H1 (cell line): Measurements from ENCODE around the gene KCNJ10. TPM values are rescaled to one million over a fixed set of nuclear protein-coding genes. Genes with fewer than 3 reads are reported as not detected.

Experiments used
- CTCF ChIA-PET: fragments of 300-600 bp; sonication (Branson Sonifier 250); formaldehyde crosslinking; loops from one replicate; lab custom pipeline; 2021; ENCODE audit not compliant: partially characterized antibody; lab: Charles Lee
- POLR2A ChIA-PET: fragments of 300-600 bp; sonication (Branson Sonifier 250); formaldehyde crosslinking; loops from one replicate; lab custom pipeline; 2021; ENCODE audit warnings: inconsistent platforms; ENCODE audit not compliant: partially characterized antibody; lab: Charles Lee
- DNase-seq, 2 experiments: peaks; one replicate each; pipeline versions ENCODE4 v3.0.0 to v3.0.0-alpha.2; 2010 to 2022; ENCODE audit warnings: low spot score in 2 of 2, low read depth in 1 of 2, mixed read lengths in 1 of 2
- FAIRE-seq: peaks from 2 replicates; lab custom pipeline; 2011; peaks lifted over from hg19 to GRCh38; lab: Jason Lieb, UNC
- H2AFZ ChIP-seq: 2 replicates; pipeline ENCODE4 v1.8.1; 2012; ENCODE audit warnings: low read length, inconsistent platforms
- H2AK5ac ChIP-seq: 2 replicates; pipeline ENCODE4 v1.6.1; 2013; ENCODE audit warnings: low read depth, low read length
- H2BK120ac ChIP-seq: replicated peaks from 2 replicates; pipeline ENCODE3; 2013; ENCODE audit warnings: low read depth, low read length, inconsistent platforms
- H2BK12ac ChIP-seq: 2 replicates; pipeline ENCODE4 v1.6.1; 2013; ENCODE audit warnings: low read depth, low read length
- H2BK15ac ChIP-seq: 2 replicates; pipeline ENCODE4 v1.6.1; 2013; ENCODE audit warnings: low read length
- H2BK20ac ChIP-seq: 2 replicates; pipeline ENCODE4 v1.6.1; 2013; ENCODE audit warnings: low read length
- H2BK5ac ChIP-seq: 2 replicates; pipeline ENCODE4 v1.6.1; 2013; ENCODE audit warnings: low read depth, low read length
- H3K14ac ChIP-seq: 2 replicates; pipeline ENCODE4 v1.6.1; 2013; ENCODE audit warnings: inconsistent platforms; ENCODE audit not compliant: insufficient read length
- H3K18ac ChIP-seq: 2 replicates; pipeline ENCODE4 v1.6.1; 2013; ENCODE audit warnings: low read length; ENCODE audit errors: extremely low read depth
- H3K23ac ChIP-seq: 2 replicates; pipeline ENCODE4 v1.6.1; 2013; ENCODE audit warnings: inconsistent platforms; ENCODE audit not compliant: insufficient read length
- H3K23me2 ChIP-seq: 2 replicates; pipeline ENCODE4 v1.6.1; 2013; ENCODE audit warnings: low read depth, low read length
- H3K27ac ChIP-seq: 2 replicates; pipeline ENCODE4 v1.6.1; 2011; ENCODE audit warnings: low read depth, low read length, inconsistent platforms
- H3K27me3 ChIP-seq, 4 experiments: replicated peaks in 1 of 4; 1 replicate in 1 of 4; 2 replicates in 3 of 4; pipeline versions ENCODE4 v1.6.1 to v1.8.1; 2011 to 2013; ENCODE audit warnings: low read length in 3 of 4, mild to moderate bottlenecking in 3 of 4, inconsistent platforms in 2 of 4, mixed read lengths in 2 of 4, moderate library complexity in 1 of 4; ENCODE audit not compliant: control insufficient read depth in 3 of 4, insufficient read depth in 3 of 4; ENCODE audit errors: extremely low read depth in 1 of 4
- H3K36me3 ChIP-seq, 4 experiments: 2 replicates each; pipeline versions ENCODE4 v1.6.1 to v1.8.1; 2011 to 2013; ENCODE audit warnings: mild to moderate bottlenecking in 4 of 4, low read length in 3 of 4, moderate library complexity in 2 of 4, control low read depth in 1 of 4, inconsistent platforms in 1 of 4; ENCODE audit not compliant: insufficient read depth in 4 of 4, control insufficient read depth in 2 of 4
- H3K4ac ChIP-seq: replicated peaks from 2 replicates; pipeline ENCODE3; 2013; ENCODE audit warnings: low read length, low read depth, mixed read lengths, inconsistent platforms; ENCODE audit not compliant: insufficient read length
- H3K4me1 ChIP-seq, 4 experiments: replicated peaks in 1 of 4; 1 replicate in 1 of 4; 2 replicates in 3 of 4; pipeline versions ENCODE4 v1.6.1 to v1.8.1; 2011 to 2013; ENCODE audit warnings: low read length in 3 of 4, inconsistent platforms in 2 of 4, mixed read lengths in 1 of 4; ENCODE audit not compliant: insufficient read depth in 4 of 4, control insufficient read depth in 3 of 4
- H3K4me2 ChIP-seq, 2 experiments: 2 replicates each; pipeline versions ENCODE4 v1.6.1 to v1.8.1; 2011 to 2013; ENCODE audit warnings: low read depth in 2 of 2, low read length in 2 of 2, control low read depth in 1 of 2, inconsistent platforms in 1 of 2, mild to moderate bottlenecking in 1 of 2; ENCODE audit not compliant: insufficient read depth in 1 of 2
- H3K4me3 ChIP-seq, 4 experiments: fragments of 200-600, 300-600 bp in 1 of 4; sonication (generic), shearing (Covaris generic), sonication (Bioruptor Twin) in 1 of 4; 2 replicates each; pipeline versions ENCODE4 v1.5.1 to v1.8.1; 2011 to 2016; ENCODE audit warnings: low read length in 4 of 4, low read depth in 3 of 4, control low read depth in 2 of 4, inconsistent platforms in 2 of 4, mild to moderate bottlenecking in 2 of 4, mixed read lengths in 1 of 4, moderate library complexity in 1 of 4; ENCODE audit not compliant: insufficient read depth in 2 of 4; ENCODE audit errors: extremely low read depth in 1 of 4
- H3K56ac ChIP-seq: replicated peaks from 2 replicates; pipeline ENCODE3; 2013; ENCODE audit warnings: low read depth, mild to moderate bottlenecking, mixed read lengths, low read length, inconsistent platforms; ENCODE audit not compliant: insufficient read length
- H3K79me1 ChIP-seq: 2 replicates; pipeline ENCODE4 v1.6.1; 2013; ENCODE audit warnings: low read depth, low read length, control low read depth
- H3K79me2 ChIP-seq, 2 experiments: 2 replicates each; pipeline versions ENCODE4 v1.6.1 to v1.8.1; 2012 to 2013; ENCODE audit warnings: low read length in 2 of 2, mild to moderate bottlenecking in 2 of 2, inconsistent platforms in 1 of 2; ENCODE audit not compliant: insufficient read depth in 2 of 2, control insufficient read depth in 1 of 2
- H3K9ac ChIP-seq, 4 experiments: replicated peaks in 1 of 4; 1 replicate in 1 of 4; 2 replicates in 3 of 4; pipeline versions ENCODE4 v1.6.1 to v1.8.1; 2011 to 2013; ENCODE audit warnings: low read depth in 3 of 4, low read length in 3 of 4, control low read depth in 2 of 4, mild to moderate bottlenecking in 2 of 4, moderate library complexity in 2 of 4, inconsistent platforms in 1 of 4; ENCODE audit errors: extremely low read depth in 1 of 4
- H3K9me3 ChIP-seq, 2 experiments: 2 replicates each; pipeline versions ENCODE4 v1.6.1 to v1.8.1; 2012 to 2013; ENCODE audit warnings: mild to moderate bottlenecking in 2 of 2, moderate library complexity in 2 of 2, control low read depth in 1 of 2, inconsistent platforms in 1 of 2, low read depth in 1 of 2, low read length in 1 of 2, mixed read lengths in 1 of 2; ENCODE audit not compliant: insufficient read depth in 2 of 2
- H4K20me1 ChIP-seq, 2 experiments: replicated peaks in 1 of 2; 2 replicates each; pipeline versions ENCODE3 to v1.8.1; 2011 to 2013; ENCODE audit warnings: inconsistent platforms in 2 of 2, low read length in 2 of 2, mild to moderate bottlenecking in 1 of 2; ENCODE audit not compliant: insufficient read depth in 2 of 2, control insufficient read depth in 1 of 2
- H4K5ac ChIP-seq: 2 replicates; pipeline ENCODE4 v1.6.1; 2013; ENCODE audit warnings: low read length, low read depth, mixed read lengths, inconsistent platforms; ENCODE audit not compliant: insufficient read length
- H4K8ac ChIP-seq: 2 replicates; pipeline ENCODE4 v1.8.0; 2013; ENCODE audit warnings: mild to moderate bottlenecking, moderate library complexity, low read length, inconsistent platforms; ENCODE audit not compliant: insufficient read depth; ENCODE audit errors: extremely low read depth
- H4K91ac ChIP-seq: replicated peaks from 2 replicates; pipeline ENCODE3; 2013; ENCODE audit warnings: low read length, mixed read lengths, inconsistent platforms; ENCODE audit not compliant: insufficient read length
- BCL11A ChIP-seq, 2 experiments: IDR thresholded peaks; one replicate each; pipeline ENCODE4 v1.6.1; 2011; ENCODE audit warnings: low read depth in 2 of 2, low read length in 2 of 2, mild to moderate bottlenecking in 2 of 2
- E2F6 ChIP-seq: IDR thresholded peaks from 2 replicates; pipeline ENCODE4 v1.6.1; 2012; ENCODE audit warnings: inconsistent platforms
- EP300 ChIP-seq, 2 experiments: IDR thresholded peaks; 1 replicate in 1 of 2; 2 replicates in 1 of 2; pipeline ENCODE4 v1.6.1; 2011 to 2012; ENCODE audit warnings: low read depth in 2 of 2, low read length in 2 of 2, mild to moderate bottlenecking in 2 of 2, borderline replicate concordance in 1 of 2, inconsistent platforms in 1 of 2, moderate library complexity in 1 of 2
- GTF2F1 ChIP-seq: IDR thresholded peaks from 2 replicates; pipeline ENCODE4 v1.6.1; 2012; ENCODE audit warnings: low read depth, low read length, improper control_type of control experiment, borderline replicate concordance
- POU5F1 ChIP-seq: IDR thresholded peaks from 2 replicates; pipeline ENCODE4 v1.6.1; 2011; ENCODE audit warnings: low read depth, mild to moderate bottlenecking, low read length, moderate library complexity
- RFX5 ChIP-seq: IDR thresholded peaks from 2 replicates; pipeline ENCODE4 v1.6.1; 2011; ENCODE audit warnings: low read depth, low read length, improper control_type of control experiment, borderline replicate concordance
- ZNF274 ChIP-seq: IDR thresholded peaks from 2 replicates; pipeline ENCODE4 v1.7.0; 2012; ENCODE audit warnings: low read length, borderline replicate concordance; ENCODE audit errors: extremely low read depth
- WGBS, 2 experiments: shearing (Covaris generic) in 1 of 2; methylation state at CpG; one replicate each; pipeline versions ENCODE4 v1.1.6 to v1.1.7; 2013 to 2015; ENCODE audit warnings: low lambda C conversion rate in 2 of 2, mixed read lengths in 2 of 2, inconsistent platforms in 1 of 2, low coverage in 1 of 2, missing lambda C conversion rate in 1 of 2; ENCODE audit not compliant: insufficient replicate concordance in 2 of 2, insufficient coverage in 1 of 2, insufficient read length in 1 of 2; ENCODE audit errors: extremely low coverage in 1 of 2, missing lambda C conversion rate in 1 of 2; 5-methylcytosine and 5-hydroxymethylcytosine counted together
- polyA plus RNA-seq, 7 experiments: library from polyadenylated mRNA; depleted of rRNA in 3 of 7; stranded (reverse) in 5 of 7; unstranded in 2 of 7; fragments of >200 nt in 5 of 7; fragments of 200-250 nt in 2 of 7; gene quantifications; 1 replicate in 5 of 7; 2 replicates in 1 of 7; 4 replicates in 1 of 7; pipeline versions ENCODE4 v1.2.1 to v1.2.3, GENCODE V29; 2011 to 2013; ENCODE audit warnings: missing spikeins in 2 of 7, mixed read lengths in 2 of 7
- total RNA-seq: library from RNA; stranded (reverse); fragmentation: NEBNext Ultra II Directional; extraction: Animal tissue kit (Norgen Biotek cat#: 25700); gene quantifications from 2 replicates; pipeline ENCODE4 v1.2.1, GENCODE V29; 2021

The KCNJ10 gene
- total and polyA plus RNA-seq, 2 of the 8 experiments (the other 6 are each of a cell fraction or from before 2014, with no cell fraction given) = 1.7 to 2.4 TPM

GRCh38 chr1:159974350-159974965 is 95.5 kb downstream of the KCNJ10 start:
- H3K56ac ChIP-seq = no peak overlapping the region
- H3K4ac ChIP-seq = no peak overlapping the region
- no peak overlapping the region for H3K27ac ChIP-seq
- H4K91ac ChIP-seq = no peak overlapping the region
- H3K79me2 ChIP-seq = no peaks in the 10 kb centered on the region
- no peaks in the 10 kb centered on the region for H3K36me3 ChIP-seq
- no peak overlapping the region for H3K9ac ChIP-seq
- H3K4me1 ChIP-seq = no peaks in the 10 kb centered on the region
- H3K9me3 ChIP-seq = no peaks in the 10 kb centered on the region
- no peak for DNase-seq
- H3K79me1 ChIP-seq = no peaks in the 10 kb centered on the region; the same call in 1 of the 2 replicates
- H3K23ac ChIP-seq = no peak overlapping the region
- H2BK5ac ChIP-seq = no peak overlapping the region
- H2BK15ac ChIP-seq = no peak overlapping the region
- ChIA-PET POLR2A (interaction anchor here (0.6 to 2.0 kb wide), 2 partner anchors 29 to 196 kb away, joined by 3 to 7 read pairs; partner anchors contain the start of gene IGSF9), CTCF (interaction anchor here (0.6 kb wide), 1 partner anchor 33 kb away, joined by 3 read pairs; no protein-coding TSS in a partner anchor)
- 86% methylated on average over 7 of the region's 7 CpGs; no CpG with 5 or more reads in 1 of the 2 experiments for WGBS, 2 experiments
- H4K8ac ChIP-seq = no peak overlapping the region; the same call in 1 of the 2 replicates
- H3K27me3 ChIP-seq = peaks cover 0 to 3% (median under 1%) of the 10 kb centered on the region in 4 experiments; a peak in 2 of 7 replicates
- no peak overlapping the region for H2AK5ac ChIP-seq
- H3K14ac ChIP-seq = no peak overlapping the region
- H2BK12ac ChIP-seq = no peak overlapping the region
- no peak overlapping the region for H2BK20ac ChIP-seq
- H3K23me2 ChIP-seq = no peaks in the 10 kb centered on the region
- no peak overlapping the region for H2BK120ac ChIP-seq
- TF ChIP-seq EP300 (IDR thresholded peaks at IDR 0.05; ENCODE audit: borderline replicate concordance in 1 of 2, low read depth in 2 of 2, low read length in 2 of 2) = no peak
- TF ChIP-seq BCL11A (IDR thresholded peaks at IDR 0.05; ENCODE audit: low read depth in 2 of 2, low read length in 2 of 2) = no peak
- no peak for TF ChIP-seq POU5F1
- TF ChIP-seq GTF2F1 = no peak
- no peak for TF ChIP-seq RFX5
- TF ChIP-seq E2F6 = no peak
- TF ChIP-seq ZNF274 = no peak
- no peaks in the 10 kb centered on the region for H4K20me1 ChIP-seq
- H2AFZ ChIP-seq = no peak overlapping the region
- H4K5ac ChIP-seq = no peak overlapping the region
- H3K18ac ChIP-seq = no peak overlapping the region
- H3K4me3 ChIP-seq = no peak overlapping the region
- no peak overlapping the region for H3K4me2 ChIP-seq
- FAIRE-seq = no peak
